Measurements from ENCODE around the gene TTLL3. TPM values are rescaled to one million over a fixed set of nuclear protein-coding genes. Genes with fewer than 3 reads are reported as not detected.

TTLL3 gene
- total and polyA plus RNA-seq, 2 of the 13 experiments (the other 11 are each of a cell fraction or from before 2014, with no cell fraction given), result 9.5 to 51.2 TPM

GRCh38 chr3:9869955-9870354 is 59.9 kb downstream of the TTLL3 start:
- Histone ChIP-seq H3K36me3 (replicated peaks in 1 of 2; ENCODE audit: control insufficient read depth in 1 of 2, insufficient read depth in 2 of 2, low read length in 2 of 2) (no peaks in the 10 kb centered on the region), H3K9ac (ENCODE audit: insufficient read depth, low read depth, low read length) (no peak overlapping the region), H3K27ac (ENCODE audit: extremely low read length, insufficient read depth, low read length) (no peak overlapping the region), H3K27me3 (ENCODE audit: control insufficient read depth in 1 of 2, insufficient read depth in 2 of 2, low read length in 2 of 2) (no peaks in the 10 kb centered on the region), H3K4me3 (replicated peaks in 1 of 3; ENCODE audit: insufficient read depth in 1 of 3, low read depth in 2 of 3, low read length in 3 of 3) (no peak overlapping the region), H4K20me1 (ENCODE audit: insufficient read depth, low read length) (no peaks in the 10 kb centered on the region), H3K79me2 (ENCODE audit: insufficient read depth, low read length) (no peaks in the 10 kb centered on the region), H3K4me1 (ENCODE audit: insufficient read depth, low read length) (peaks cover 21% of the 10 kb centered on the region), H3K4me2 (ENCODE audit: low read depth, low read length) (no peak overlapping the region), H2AFZ (ENCODE audit: low read length) (no peak overlapping the region), H3K9me3 (ENCODE audit: low read length) (no peaks in the 10 kb centered on the region)
- TF ChIP-seq THAP11 (CRISPR knock-in tag; IDR thresholded peaks at IDR 0.05), result no peak
- TF ChIP-seq ZBTB8A (CRISPR knock-in tag; IDR thresholded peaks at IDR 0.05; ENCODE audit: borderline replicate concordance, low read depth), result no peak
- TF ChIP-seq, protein P1, sequence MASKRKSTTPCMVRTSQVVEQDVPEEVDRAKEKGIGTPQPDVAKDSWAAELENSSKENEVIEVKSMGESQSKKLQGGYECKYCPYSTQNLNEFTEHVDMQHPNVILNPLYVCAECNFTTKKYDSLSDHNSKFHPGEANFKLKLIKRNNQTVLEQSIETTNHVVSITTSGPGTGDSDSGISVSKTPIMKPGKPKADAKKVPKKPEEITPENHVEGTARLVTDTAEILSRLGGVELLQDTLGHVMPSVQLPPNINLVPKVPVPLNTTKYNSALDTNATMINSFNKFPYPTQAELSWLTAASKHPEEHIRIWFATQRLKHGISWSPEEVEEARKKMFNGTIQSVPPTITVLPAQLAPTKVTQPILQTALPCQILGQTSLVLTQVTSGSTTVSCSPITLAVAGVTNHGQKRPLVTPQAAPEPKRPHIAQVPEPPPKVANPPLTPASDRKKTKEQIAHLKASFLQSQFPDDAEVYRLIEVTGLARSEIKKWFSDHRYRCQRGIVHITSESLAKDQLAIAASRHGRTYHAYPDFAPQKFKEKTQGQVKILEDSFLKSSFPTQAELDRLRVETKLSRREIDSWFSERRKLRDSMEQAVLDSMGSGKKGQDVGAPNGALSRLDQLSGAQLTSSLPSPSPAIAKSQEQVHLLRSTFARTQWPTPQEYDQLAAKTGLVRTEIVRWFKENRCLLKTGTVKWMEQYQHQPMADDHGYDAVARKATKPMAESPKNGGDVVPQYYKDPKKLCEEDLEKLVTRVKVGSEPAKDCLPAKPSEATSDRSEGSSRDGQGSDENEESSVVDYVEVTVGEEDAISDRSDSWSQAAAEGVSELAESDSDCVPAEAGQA (IDR thresholded peaks at IDR 0.05; ENCODE audit: low read depth), result no peak
- TF ChIP-seq, protein P1 (CRISPR knock-in tag; IDR thresholded peaks at IDR 0.05; ENCODE audit: borderline replicate concordance), result no peak
- no peak for TF ChIP-seq MYNN (CRISPR knock-in tag; IDR thresholded peaks at IDR 0.05; ENCODE audit: low read depth)
- no peak for TF ChIP-seq ZNF703 (CRISPR knock-in tag; IDR thresholded peaks at IDR 0.05; ENCODE audit: borderline replicate concordance)
- TF ChIP-seq ZBTB3 (CRISPR knock-in tag; IDR thresholded peaks at IDR 0.05; ENCODE audit: borderline replicate concordance, low read depth), result no peak
- no peak for TF ChIP-seq THRA (CRISPR knock-in tag; IDR thresholded peaks at IDR 0.05; ENCODE audit: borderline replicate concordance)
- no peak for TF ChIP-seq ZNF773 (CRISPR knock-in tag; IDR thresholded peaks at IDR 0.05; ENCODE audit: borderline replicate concordance)
- TF ChIP-seq MBNL3 (CRISPR knock-in tag; conservative IDR thresholded peaks at IDR 0.05), result no peak
- no peak for TF ChIP-seq GATAD1 (CRISPR knock-in tag; IDR thresholded peaks at IDR 0.05)
- TF ChIP-seq ZNF205 (CRISPR knock-in tag; IDR thresholded peaks at IDR 0.05), result no peak
- no peak for TF ChIP-seq TOPORS (CRISPR knock-in tag; IDR thresholded peaks at IDR 0.05)
- no peak for TF ChIP-seq ZNF362 (CRISPR knock-in tag; IDR thresholded peaks at IDR 0.05; ENCODE audit: borderline replicate concordance)
- in situ Hi-C loops (cut with HindIII; ENCODE audit: extremely low pct_ligation_motif_present, low pct_unique_long_range_greater_than_20kb) (no loop called here), intact Hi-C loops (cut with micrococcal nuclease; ENCODE audit: unreplicated experiment) (no loop called here)
- ChIA-PET POLR2A (no interaction called here), CTCF (ENCODE audit: low intra/inter-chr PET ratio, low total read pairs) (no interaction called here)
- BruUV-seq (replicated peaks), result no TSS peak
- DNase-seq (ENCODE audit: low spot score) (no peak), FAIRE-seq (no peak), ATAC-seq (no peak)
- 95% methylated on average over 4 of the region's 5 CpGs for WGBS (ENCODE audit: low lambda C conversion rate)

Measured in HepG2 (cell line).